ENCODE results near the gene TASP1. TPM values are rescaled to one million over a fixed set of nuclear protein-coding genes. Genes with fewer than 3 reads are reported as not detected.

Gene TASP1
- total RNA-seq, 3 donors from 2014 or later (not counting 1 experiment from before 2014, with no cell fraction given) = 15.5 to 22.3 (median 16.3) TPM

DNA sequence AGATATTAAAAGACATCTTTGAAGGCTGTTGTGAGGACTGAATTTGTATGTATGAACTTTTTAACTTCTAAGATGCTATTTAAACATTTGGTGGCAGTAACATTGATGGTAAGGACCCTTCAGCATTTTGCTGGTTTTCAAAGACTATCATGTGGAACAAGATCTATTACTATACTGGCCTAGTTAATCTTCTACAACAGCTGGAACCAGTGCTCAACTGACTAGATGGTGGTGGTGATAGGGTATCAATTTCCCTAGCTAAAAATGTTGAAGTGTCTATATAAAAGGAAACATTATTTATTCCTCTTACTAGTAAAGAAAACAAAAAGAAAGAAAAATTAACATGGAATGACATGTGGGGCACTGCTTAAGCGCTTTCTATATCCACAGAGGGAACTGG is 195.7 kb downstream of the TASP1 start:
- no peak overlapping the region for H3K27ac Mint-ChIP-seq
- DNase-seq = no peak
- Histone ChIP-seq H3K9me3 (ENCODE audit: control insufficient read depth, insufficient read depth, low read length) (no peaks in the 10 kb centered on the region), H3K27ac (ENCODE audit: low read length) (no peak overlapping the region), H3K36me3 (ENCODE audit: control insufficient read depth, insufficient read depth, low read length) (no peaks in the 10 kb centered on the region), H3K27me3 (ENCODE audit: control insufficient read depth, insufficient read depth, low read length) (no peaks in the 10 kb centered on the region), H3K4me1 (ENCODE audit: control insufficient read depth, insufficient read depth, low read length) (no peaks in the 10 kb centered on the region), H3K4me3 (ENCODE audit: low read length) (no peak overlapping the region)
- H3K9me3 Mint-ChIP-seq = peaks cover 6 to 18% of the 10 kb centered on the region in 2 donors
- no peaks in the 10 kb centered on the region for H3K27me3 Mint-ChIP-seq (ENCODE audit: low read depth in 2 of 2)
- no peak overlapping the region for H3K4me3 Mint-ChIP-seq
- no CpG with 5 or more reads among the region's 1 CpG for WGBS (ENCODE audit: insufficient coverage)
- H3K4me1 Mint-ChIP-seq = peaks cover 0 to 5% of the 10 kb centered on the region in 2 donors
- TF ChIP-seq, protein P1, sequence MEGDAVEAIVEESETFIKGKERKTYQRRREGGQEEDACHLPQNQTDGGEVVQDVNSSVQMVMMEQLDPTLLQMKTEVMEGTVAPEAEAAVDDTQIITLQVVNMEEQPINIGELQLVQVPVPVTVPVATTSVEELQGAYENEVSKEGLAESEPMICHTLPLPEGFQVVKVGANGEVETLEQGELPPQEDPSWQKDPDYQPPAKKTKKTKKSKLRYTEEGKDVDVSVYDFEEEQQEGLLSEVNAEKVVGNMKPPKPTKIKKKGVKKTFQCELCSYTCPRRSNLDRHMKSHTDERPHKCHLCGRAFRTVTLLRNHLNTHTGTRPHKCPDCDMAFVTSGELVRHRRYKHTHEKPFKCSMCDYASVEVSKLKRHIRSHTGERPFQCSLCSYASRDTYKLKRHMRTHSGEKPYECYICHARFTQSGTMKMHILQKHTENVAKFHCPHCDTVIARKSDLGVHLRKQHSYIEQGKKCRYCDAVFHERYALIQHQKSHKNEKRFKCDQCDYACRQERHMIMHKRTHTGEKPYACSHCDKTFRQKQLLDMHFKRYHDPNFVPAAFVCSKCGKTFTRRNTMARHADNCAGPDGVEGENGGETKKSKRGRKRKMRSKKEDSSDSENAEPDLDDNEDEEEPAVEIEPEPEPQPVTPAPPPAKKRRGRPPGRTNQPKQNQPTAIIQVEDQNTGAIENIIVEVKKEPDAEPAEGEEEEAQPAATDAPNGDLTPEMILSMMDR (IDR thresholded peaks at IDR 0.05) = no peak
- intact Hi-C loops (cut with micrococcal nuclease) = no loop called here
- peaks cover 11% of the 10 kb centered on the region for H3K36me3 Mint-ChIP-seq
- no peak for ATAC-seq

DNA sequence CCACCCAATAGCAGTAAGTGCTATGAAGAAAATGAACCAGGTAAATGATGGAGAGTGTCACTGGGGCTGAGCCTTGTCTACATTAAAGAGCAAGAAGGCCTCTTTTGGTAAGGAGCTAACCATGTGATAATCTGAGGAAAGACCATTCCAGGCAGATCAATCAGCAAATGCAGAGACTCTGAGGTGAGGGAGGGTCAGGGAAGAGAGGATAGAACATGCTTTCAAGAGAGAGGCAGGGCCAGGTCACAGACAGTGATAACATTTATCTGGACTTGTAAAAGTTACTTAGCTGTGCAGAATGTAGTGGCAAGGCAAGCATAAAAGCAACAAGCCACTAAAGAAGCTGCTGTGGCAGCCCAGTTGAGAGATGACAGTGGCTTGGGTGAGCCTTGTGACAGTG is 197.3 kb downstream of the TASP1 start:
- DNase-seq = no peak
- peaks cover 0 to 5% of the 10 kb centered on the region in 2 donors for H3K4me1 Mint-ChIP-seq
- TF ChIP-seq, protein P1 (IDR thresholded peaks at IDR 0.05) = no peak
- H3K4me1 ChIP-seq (ENCODE audit: control insufficient read depth, insufficient read depth, low read length) = no peaks in the 10 kb centered on the region
- ATAC-seq = no peak
- H3K9me3 ChIP-seq (ENCODE audit: control insufficient read depth, insufficient read depth, low read length) = no peaks in the 10 kb centered on the region
- intact Hi-C loops (cut with micrococcal nuclease) = no loop called here
- H3K4me3 ChIP-seq (ENCODE audit: low read length) = no peak overlapping the region
- H3K4me3 Mint-ChIP-seq = no peak overlapping the region
- H3K36me3 ChIP-seq (ENCODE audit: control insufficient read depth, insufficient read depth, low read length) = no peaks in the 10 kb centered on the region
- H3K27ac Mint-ChIP-seq = no peak overlapping the region
- H3K36me3 Mint-ChIP-seq = peaks cover 11% of the 10 kb centered on the region
- no peak overlapping the region for H3K27ac ChIP-seq (ENCODE audit: low read length)
- H3K9me3 Mint-ChIP-seq = peaks cover 6 to 18% of the 10 kb centered on the region in 2 donors
- no peaks in the 10 kb centered on the region for H3K27me3 ChIP-seq (ENCODE audit: control insufficient read depth, insufficient read depth, low read length)
- H3K27me3 Mint-ChIP-seq (ENCODE audit: low read depth in 2 of 2) = no peaks in the 10 kb centered on the region

DNA sequence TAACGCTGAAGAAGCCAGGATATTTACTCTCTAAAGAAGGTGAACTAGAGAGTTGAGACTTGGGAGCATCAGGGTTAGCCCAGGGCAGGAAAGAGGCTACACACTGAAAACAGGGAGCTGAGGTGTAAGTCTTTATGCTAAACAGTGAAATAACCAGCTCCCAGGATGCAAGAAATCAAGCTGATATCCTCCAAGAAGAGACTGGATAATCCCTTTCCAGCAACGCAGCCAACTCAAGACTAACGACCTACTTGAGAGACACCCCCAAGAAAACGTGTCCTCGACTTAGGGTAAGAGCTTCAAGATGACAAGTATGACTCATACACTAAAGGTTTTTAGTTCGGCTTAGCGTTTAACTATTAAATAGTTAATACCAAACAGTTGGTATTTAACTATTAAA is 202.2 kb downstream of the TASP1 start:
- Histone ChIP-seq H3K27ac (ENCODE audit: low read length) (no peak overlapping the region), H3K9me3 (ENCODE audit: control insufficient read depth, insufficient read depth, low read length) (no peaks in the 10 kb centered on the region), H3K27me3 (ENCODE audit: control insufficient read depth, insufficient read depth, low read length) (no peaks in the 10 kb centered on the region), H3K36me3 (ENCODE audit: control insufficient read depth, insufficient read depth, low read length) (no peaks in the 10 kb centered on the region), H3K4me1 (ENCODE audit: control insufficient read depth, insufficient read depth, low read length) (no peaks in the 10 kb centered on the region), H3K4me3 (ENCODE audit: low read length) (no peak overlapping the region)
- H3K4me3 Mint-ChIP-seq = no peak overlapping the region
- TF ChIP-seq, protein P1 (IDR thresholded peaks at IDR 0.05) = no peak
- WGBS (ENCODE audit: insufficient coverage) = 99% methylated on average over 5 of the region's 7 CpGs
- H3K9me3 Mint-ChIP-seq = peaks cover 6 to 18% of the 10 kb centered on the region in 2 donors
- no peak for ATAC-seq
- intact Hi-C loops (cut with micrococcal nuclease) = no loop called here
- peaks cover 1 to 6% of the 10 kb centered on the region in 2 donors for H3K4me1 Mint-ChIP-seq
- no peak overlapping the region for H3K27ac Mint-ChIP-seq
- H3K36me3 Mint-ChIP-seq = peaks cover 11% of the 10 kb centered on the region
- DNase-seq = no peak
- H3K27me3 Mint-ChIP-seq (ENCODE audit: low read depth in 2 of 2) = no peaks in the 10 kb centered on the region

DNA sequence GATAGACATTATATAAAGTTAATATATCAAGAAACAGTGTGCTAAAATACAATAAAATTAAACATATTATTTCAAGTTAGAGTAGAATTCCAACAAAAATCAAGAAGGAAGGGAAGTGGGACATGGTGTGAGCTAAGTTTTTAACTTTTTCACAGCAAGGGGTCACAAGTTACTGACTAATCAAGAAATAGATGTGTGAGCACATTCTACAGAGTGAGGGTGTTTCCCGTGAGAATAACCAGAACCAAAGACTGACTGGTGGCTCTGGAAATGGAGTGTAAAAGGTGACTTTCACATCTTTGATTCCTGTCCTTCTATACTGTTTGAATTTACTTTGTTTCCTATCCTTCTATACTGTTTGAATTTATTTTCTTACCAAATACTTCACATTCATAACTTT is 206.6 kb downstream of the TASP1 start:
- Histone ChIP-seq H3K4me3 (ENCODE audit: low read length) (no peak overlapping the region), H3K9me3 (ENCODE audit: control insufficient read depth, insufficient read depth, low read length) (peaks cover 5% of the 10 kb centered on the region), H3K27me3 (ENCODE audit: control insufficient read depth, insufficient read depth, low read length) (no peaks in the 10 kb centered on the region), H3K27ac (ENCODE audit: low read length) (no peak overlapping the region), H3K36me3 (ENCODE audit: control insufficient read depth, insufficient read depth, low read length) (no peaks in the 10 kb centered on the region), H3K4me1 (ENCODE audit: control insufficient read depth, insufficient read depth, low read length) (no peaks in the 10 kb centered on the region)
- Mint-ChIP-seq H3K27me3 (ENCODE audit: low read depth in 2 of 2) (no peaks in the 10 kb centered on the region), H3K36me3 (peaks cover 24% of the 10 kb centered on the region), H3K4me1 (peaks cover 23 to 26% of the 10 kb centered on the region in 2 donors), H3K9me3 (peaks cover 5 to 9% of the 10 kb centered on the region in 2 donors), H3K4me3 (no peak overlapping the region), H3K27ac (no peak overlapping the region)
- WGBS (ENCODE audit: insufficient coverage) = 63% methylated on average over 1 of the region's 1 CpG
- ATAC-seq (no peak), DNase-seq (no peak)
- TF ChIP-seq, protein P1 (IDR thresholded peaks at IDR 0.05) = no peak
- intact Hi-C loops (cut with micrococcal nuclease) = no loop called here

Measured in natural killer cell (primary cell).